Endodermal cell (in vitro differentiated cells): Measurements from ENCODE around the gene OSM. TPM values are rescaled to one million over a fixed set of nuclear protein-coding genes. Genes with fewer than 3 reads are reported as not detected.
"Not testable (repeated sequence)": the region's sequence is repeated elsewhere in the genome, so short reads cannot be mapped to it uniquely, and the experiment has no call there.

Experiments
- DNase-seq: peaks from one replicate; pipeline ENCODE4 v3.0.0-alpha.2; 2017
- H3K27ac ChIP-seq: 2 replicates; pipeline ENCODE4 v1.5.1; 2013; ENCODE audit warnings: mild to moderate bottlenecking, low read depth, low read length, moderate library complexity
- H3K27me3 ChIP-seq: 2 replicates; pipeline ENCODE4 v1.6.1; 2013; ENCODE audit warnings: mild to moderate bottlenecking, low read length, moderate library complexity; ENCODE audit not compliant: insufficient read depth, control insufficient read depth, poor library complexity, severe bottlenecking
- H3K36me3 ChIP-seq: 2 replicates; pipeline ENCODE4 v1.7.0; 2013; ENCODE audit warnings: mild to moderate bottlenecking, low read length, moderate library complexity; ENCODE audit not compliant: control insufficient read depth, insufficient read depth
- H3K4me1 ChIP-seq: one replicate; pipeline ENCODE4 v1.7.0; 2013; ENCODE audit warnings: low read length; ENCODE audit not compliant: control insufficient read depth, insufficient read depth
- H3K4me3 ChIP-seq: 2 replicates; pipeline ENCODE4 v1.5.1; 2013; ENCODE audit warnings: mild to moderate bottlenecking, low read length, moderate library complexity
- H3K9ac ChIP-seq: 2 replicates; pipeline ENCODE4 v1.6.1; 2013; ENCODE audit warnings: mild to moderate bottlenecking, low read length, moderate library complexity; ENCODE audit not compliant: poor library complexity, severe bottlenecking; ENCODE audit errors: extremely low read depth
- H3K9me3 ChIP-seq: 2 replicates; pipeline ENCODE4 v1.6.1; 2013; ENCODE audit warnings: mild to moderate bottlenecking, low read length, moderate library complexity; ENCODE audit not compliant: control insufficient read depth
- H3K27ac Mint-ChIP-seq: 2 replicates; pipeline ENCODE4 v1.8.0; 2020; ENCODE audit warnings: mixed read lengths
- H3K27me3 Mint-ChIP-seq: 2 replicates; pipeline ENCODE4 v1.8.0; 2021; ENCODE audit warnings: mild to moderate bottlenecking, mixed read lengths; ENCODE audit not compliant: insufficient read depth
- H3K36me3 Mint-ChIP-seq: 2 replicates; pipeline ENCODE4 v1.8.0; 2020; ENCODE audit warnings: low read depth, mixed read lengths
- H3K4me1 Mint-ChIP-seq: 2 replicates; pipeline ENCODE4 v1.8.0; 2020; ENCODE audit warnings: mixed read lengths
- H3K4me3 Mint-ChIP-seq: 2 replicates; pipeline ENCODE4 v1.8.0; 2020; ENCODE audit warnings: mild to moderate bottlenecking, moderate library complexity, mixed read lengths
- H3K9me3 Mint-ChIP-seq: 2 replicates; pipeline ENCODE4 v1.8.0; 2020; ENCODE audit warnings: mild to moderate bottlenecking, mixed read lengths
- WGBS, 2 experiments: methylation state at CpG; one replicate each; pipeline versions ENCODE4 v1.1.5 to v1.1.7; 2013; ENCODE audit warnings: missing lambda C conversion rate in 2 of 2, mixed read lengths in 1 of 2; ENCODE audit not compliant: insufficient coverage in 1 of 2, insufficient read length in 1 of 2; 5-methylcytosine and 5-hydroxymethylcytosine counted together
- total RNA-seq, 2 donors: library from RNA; stranded (reverse); fragmentation: NEBNext Ultra II Directional in 1 of 2; extraction: Animal tissue kit (Norgen Biotek cat#: 25700) in 1 of 2; gene quantifications; 2 replicates in 1 of 2; 3 replicates in 1 of 2; pipeline ENCODE4 v1.2.1, GENCODE V29; 2021
- TF ChIP-seq, protein P1 (sequence below): fragments of 200-600 bp; sonication (generic); conservative IDR thresholded peaks from 2 replicates; pipeline ENCODE4 v1.5.0; 2021; ENCODE audit warnings: antibody characterized with exemption, mild to moderate bottlenecking

OSM gene
- total RNA-seq, 2 donors from 2014 or later = not detected

DNA sequence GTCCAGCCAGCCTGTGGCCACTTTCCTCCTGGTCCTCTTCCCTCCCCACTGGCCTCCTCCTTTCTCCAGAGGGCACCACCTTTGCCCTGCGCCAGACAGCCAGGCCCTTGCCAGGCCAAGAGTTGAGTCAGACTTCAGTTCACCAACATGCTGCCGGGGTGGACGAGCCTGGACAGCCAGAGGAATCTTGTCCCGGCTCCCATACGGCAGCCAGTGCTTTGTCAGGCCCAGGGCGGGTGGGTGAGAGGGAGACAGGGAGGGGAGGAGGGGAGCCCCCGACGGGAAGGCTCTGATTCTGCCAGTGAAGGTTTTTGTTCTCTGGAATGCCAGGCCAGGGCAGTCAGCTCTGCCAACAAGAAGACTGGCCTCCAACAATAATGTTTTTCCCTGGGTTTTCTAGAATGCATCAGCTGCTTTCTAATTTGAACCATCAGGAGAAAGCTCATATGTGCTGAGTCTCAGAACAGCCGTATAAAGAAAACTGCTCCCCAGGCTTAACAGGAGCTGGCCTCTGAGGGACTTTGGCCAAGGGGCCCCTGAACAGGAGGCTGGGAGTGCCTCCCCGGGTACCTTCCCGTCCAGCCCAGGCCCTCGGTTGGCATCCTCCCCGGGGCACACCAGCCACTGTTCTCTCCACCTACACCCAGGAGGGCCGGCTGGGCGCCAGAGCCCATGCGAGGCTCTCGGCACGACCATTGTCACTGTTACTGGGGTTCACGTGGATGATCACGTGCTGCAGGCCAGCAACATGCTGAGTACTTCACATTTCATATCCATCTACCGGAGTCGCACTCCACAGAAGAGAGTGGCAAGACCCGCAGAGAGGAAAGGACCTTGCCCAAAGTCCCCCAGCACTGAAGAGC is 48.7 kb downstream of the OSM start:
- TF ChIP-seq, protein P1, sequence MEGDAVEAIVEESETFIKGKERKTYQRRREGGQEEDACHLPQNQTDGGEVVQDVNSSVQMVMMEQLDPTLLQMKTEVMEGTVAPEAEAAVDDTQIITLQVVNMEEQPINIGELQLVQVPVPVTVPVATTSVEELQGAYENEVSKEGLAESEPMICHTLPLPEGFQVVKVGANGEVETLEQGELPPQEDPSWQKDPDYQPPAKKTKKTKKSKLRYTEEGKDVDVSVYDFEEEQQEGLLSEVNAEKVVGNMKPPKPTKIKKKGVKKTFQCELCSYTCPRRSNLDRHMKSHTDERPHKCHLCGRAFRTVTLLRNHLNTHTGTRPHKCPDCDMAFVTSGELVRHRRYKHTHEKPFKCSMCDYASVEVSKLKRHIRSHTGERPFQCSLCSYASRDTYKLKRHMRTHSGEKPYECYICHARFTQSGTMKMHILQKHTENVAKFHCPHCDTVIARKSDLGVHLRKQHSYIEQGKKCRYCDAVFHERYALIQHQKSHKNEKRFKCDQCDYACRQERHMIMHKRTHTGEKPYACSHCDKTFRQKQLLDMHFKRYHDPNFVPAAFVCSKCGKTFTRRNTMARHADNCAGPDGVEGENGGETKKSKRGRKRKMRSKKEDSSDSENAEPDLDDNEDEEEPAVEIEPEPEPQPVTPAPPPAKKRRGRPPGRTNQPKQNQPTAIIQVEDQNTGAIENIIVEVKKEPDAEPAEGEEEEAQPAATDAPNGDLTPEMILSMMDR = no peak
- H3K9me3 Mint-ChIP-seq = no peaks in the 10 kb centered on the region
- peaks cover 6% of the 10 kb centered on the region for H3K27me3 Mint-ChIP-seq
- no peaks in the 10 kb centered on the region for H3K36me3 Mint-ChIP-seq
- Histone ChIP-seq H3K27ac (no peak overlapping the region), H3K9ac (no peak overlapping the region), H3K4me1 (no peaks in the 10 kb centered on the region), H3K9me3 (no peaks in the 10 kb centered on the region), H3K36me3 (no peaks in the 10 kb centered on the region), H3K4me3 (no peak overlapping the region), H3K27me3 (no peaks in the 10 kb centered on the region)
- H3K4me3 Mint-ChIP-seq = no peak overlapping the region
- DNase-seq = no peak
- no peak overlapping the region for H3K27ac Mint-ChIP-seq
- WGBS, 2 experiments = 87 to 90% methylated on average over 16 to 23 of the region's 23 CpGs
- peaks cover 4% of the 10 kb centered on the region for H3K4me1 Mint-ChIP-seq

DNA sequence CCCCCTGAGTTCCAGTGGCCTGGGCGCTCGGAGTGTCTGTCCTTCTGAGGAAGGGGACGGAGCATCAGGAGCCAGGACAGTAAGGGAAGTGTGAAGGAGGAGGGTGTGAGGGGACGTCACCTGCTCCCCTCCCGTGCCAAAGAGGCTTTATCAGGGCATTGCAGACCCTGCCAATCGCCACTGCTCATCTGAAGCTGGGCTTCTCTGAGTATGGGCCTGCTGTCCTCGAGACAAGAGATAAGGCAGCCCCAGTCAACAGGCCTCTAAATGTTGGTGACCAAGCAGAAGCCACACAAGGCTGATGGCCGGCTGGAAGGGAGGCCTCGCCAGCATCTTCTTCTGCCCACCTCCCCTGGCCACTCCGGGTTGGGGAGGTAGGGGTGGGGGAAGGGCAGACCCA is 49.9 kb downstream of the OSM start:
- H3K27ac Mint-ChIP-seq = no peak overlapping the region

DNA sequence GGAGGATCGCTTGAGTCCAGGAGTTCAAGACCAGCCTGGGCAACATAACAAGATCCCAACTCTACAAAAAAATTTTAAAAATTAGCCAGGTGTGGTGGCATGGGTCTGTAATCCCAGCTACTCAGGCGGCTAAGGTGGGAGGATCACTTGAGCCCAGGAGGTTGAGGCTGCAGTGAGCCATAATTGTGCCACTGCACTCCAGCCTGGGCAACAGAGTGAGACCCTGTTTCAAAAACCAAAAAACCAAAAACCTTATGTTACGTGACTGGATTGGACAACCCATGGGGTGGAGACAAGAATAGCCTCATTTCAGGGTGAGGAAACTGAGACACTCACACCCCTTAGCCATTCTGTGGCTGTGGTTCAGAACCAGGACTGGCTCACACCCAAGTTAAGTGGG is 50.4 kb downstream of the OSM start:
- H3K36me3 ChIP-seq, H3K27ac Mint-ChIP-seq, H3K4me1 Mint-ChIP-seq, H3K4me1 ChIP-seq, H3K4me3 Mint-ChIP-seq, H3K9me3 Mint-ChIP-seq, H3K9ac ChIP-seq, H3K27ac ChIP-seq, H3K9me3 ChIP-seq, H3K27me3 Mint-ChIP-seq, H3K4me3 ChIP-seq, H3K36me3 Mint-ChIP-seq, DNase-seq, H3K27me3 ChIP-seq: not testable (repeated sequence)
- WGBS, 2 experiments = 94% methylated on average over 2 to 3 of the region's 3 CpGs

More for the DNA sequence above, 49.9 kb downstream of the OSM start:
- H3K36me3 ChIP-seq = no peaks in the 10 kb centered on the region
- no peak for DNase-seq
- Mint-ChIP-seq H3K9me3 (no peaks in the 10 kb centered on the region), H3K36me3 (no peaks in the 10 kb centered on the region), H3K4me1 (peaks cover 8% of the 10 kb centered on the region), H3K4me3 (no peak overlapping the region), H3K27me3 (peaks cover 6% of the 10 kb centered on the region)
- no peak overlapping the region for H3K4me3 ChIP-seq
- H3K27me3 ChIP-seq = no peaks in the 10 kb centered on the region
- no peak overlapping the region for H3K9ac ChIP-seq
- TF ChIP-seq, protein P1 = no peak
- H3K9me3 ChIP-seq = no peaks in the 10 kb centered on the region
- 88 to 98% methylated on average over 5 to 10 of the region's 10 CpGs for WGBS, 2 experiments
- H3K27ac ChIP-seq = no peak overlapping the region
- H3K4me1 ChIP-seq = no peaks in the 10 kb centered on the region
